SU-DHL-6 (cell line): ENCODE measurements around the gene DPEP2.

Source experiments
- H2AFZ ChIP-seq: fragments of 200-600 bp; sonication (generic); 2 replicates; pipeline ENCODE4 v1.6.1; 2014; ENCODE audit warnings: low read depth, mild to moderate bottlenecking, moderate library complexity, mixed read lengths, antibody characterized with exemption, low read length; ENCODE audit not compliant: severe bottlenecking
- H3F3A ChIP-seq: fragments of 200-600 bp; shearing (Covaris generic); 2 replicates; pipeline ENCODE4 v1.6.0; 2016; ENCODE audit warnings: antibody characterized with exemption, mild to moderate bottlenecking; ENCODE audit not compliant: insufficient read depth
- H3K27ac ChIP-seq: fragments of 200-600 bp; sonication (generic); 2 replicates; pipeline ENCODE4 v1.5.1; 2016; ENCODE audit warnings: low read depth, mild to moderate bottlenecking, low read length, moderate library complexity, mixed read lengths
- H3K27me3 ChIP-seq: fragments of 200-600 bp; sonication (generic), shearing (Covaris generic); 2 replicates; pipeline ENCODE4 v1.6.0; 2014; ENCODE audit warnings: mild to moderate bottlenecking, low read length
- H3K36me3 ChIP-seq: fragments of 200-600 bp; sonication (generic); 2 replicates; pipeline ENCODE4 v1.6.1; 2014; ENCODE audit warnings: mild to moderate bottlenecking, low read length, mixed read lengths
- H3K4me2 ChIP-seq: fragments of 300-600, 200-600 bp; shearing (Covaris generic), sonication (generic); 2 replicates; pipeline ENCODE4 v1.6.0; 2014; ENCODE audit warnings: low read length, low read depth, mild to moderate bottlenecking; ENCODE audit not compliant: poor library complexity, severe bottlenecking
- H3K4me3 ChIP-seq: fragments of 200-600 bp; sonication (generic); 2 replicates; pipeline ENCODE4 v1.5.1; 2014; ENCODE audit warnings: antibody characterized with exemption, low read length, mild to moderate bottlenecking, mixed read lengths; ENCODE audit not compliant: insufficient read depth, poor library complexity, severe bottlenecking
- H3K79me2 ChIP-seq: fragments of 200-600 bp; sonication (generic); 2 replicates; pipeline ENCODE4 v1.6.1; 2014; ENCODE audit warnings: mild to moderate bottlenecking, low read length, moderate library complexity; ENCODE audit not compliant: insufficient read depth
- H3K9ac ChIP-seq: fragments of 200-600 bp; sonication (generic); 2 replicates; pipeline ENCODE4 v1.7.0; 2014; ENCODE audit warnings: mild to moderate bottlenecking, low read length
- H3K9me2 ChIP-seq: fragments of 200-600 bp; sonication (generic); replicated peaks from 2 replicates; pipeline ENCODE4 v1.6.1; 2014; ENCODE audit warnings: low read length; ENCODE audit not compliant: insufficient read depth
- H3K9me3 ChIP-seq: fragments of 200-600 bp; sonication (generic); 2 replicates; pipeline ENCODE4 v1.6.1; 2014; ENCODE audit warnings: low read length, mixed read lengths; ENCODE audit not compliant: insufficient read depth
- H4K20me1 ChIP-seq: fragments of 200-600 bp; sonication (generic); 2 replicates; pipeline ENCODE4 v1.6.1; 2014; ENCODE audit warnings: low read depth, mild to moderate bottlenecking, antibody characterized with exemption, low read length, moderate library complexity, mixed read lengths
- EZH2phosphoT487 ChIP-seq: fragments of 200-600 bp; sonication (generic), shearing (Covaris generic); conservative IDR thresholded peaks from 2 replicates; pipeline ENCODE4 v1.6.1; 2018; ENCODE audit warnings: mild to moderate bottlenecking, antibody characterized with exemption, low read length, moderate library complexity, mixed read lengths
- TF ChIP-seq, protein P1 (sequence below): fragments of 200-600 bp; sonication (generic); IDR thresholded peaks from one replicate; pipeline ENCODE4 v1.5.1; 2017; ENCODE audit warnings: antibody characterized with exemption, mild to moderate bottlenecking, low read length, moderate library complexity; ENCODE audit not compliant: insufficient read depth, poor library complexity, severe bottlenecking

DPEP2 gene

DNA sequence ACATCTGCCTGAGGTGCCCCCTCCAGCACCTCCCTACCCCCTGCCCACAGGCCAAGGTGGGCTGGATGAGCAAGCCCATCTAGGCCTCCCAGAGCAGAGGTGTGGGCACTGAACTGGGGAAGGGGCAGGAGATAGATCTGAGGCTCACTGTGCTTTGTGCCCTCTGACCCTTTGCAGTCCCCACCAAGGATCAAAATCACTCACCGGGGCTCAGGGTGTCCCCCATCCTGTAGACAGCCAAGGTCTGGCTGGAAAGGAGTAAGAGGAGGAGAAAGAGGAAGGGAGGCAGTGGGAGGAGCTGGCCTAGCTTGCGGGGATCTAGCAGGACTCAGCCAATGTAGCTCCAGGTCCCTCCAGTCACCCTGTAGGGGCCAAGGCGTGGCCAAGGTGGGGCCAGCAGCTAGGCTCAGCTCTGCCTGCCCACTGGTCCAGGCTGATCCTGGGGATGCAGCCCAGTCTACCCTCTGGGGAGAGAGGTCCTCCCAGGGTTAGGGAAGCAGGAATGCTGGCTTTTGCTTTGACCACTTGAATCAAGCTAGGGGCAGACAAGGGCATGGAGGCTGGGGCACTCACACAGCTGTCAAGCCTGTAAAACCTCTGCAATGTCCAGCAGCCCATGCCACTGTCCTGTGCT, 32.6 kb downstream of the DPEP2 start:
- no peak overlapping the region for H2AFZ ChIP-seq
- peak overlapping the region; percentile 76 for H3K4me2 ChIP-seq
- no peak overlapping the region for H3K27ac ChIP-seq
- no peaks in the 10 kb centered on the region for H4K20me1 ChIP-seq
- H3K36me3 ChIP-seq, result no peaks in the 10 kb centered on the region
- H3K9ac ChIP-seq, result peak overlapping the region; percentile 69
- no peaks in the 10 kb centered on the region for H3K9me3 ChIP-seq
- H3F3A ChIP-seq, result no peaks in the 10 kb centered on the region
- H3K9me2 ChIP-seq, result no peaks in the 10 kb centered on the region
- TF ChIP-seq EZH2phosphoT487, result no peak
- TF ChIP-seq, protein P1, sequence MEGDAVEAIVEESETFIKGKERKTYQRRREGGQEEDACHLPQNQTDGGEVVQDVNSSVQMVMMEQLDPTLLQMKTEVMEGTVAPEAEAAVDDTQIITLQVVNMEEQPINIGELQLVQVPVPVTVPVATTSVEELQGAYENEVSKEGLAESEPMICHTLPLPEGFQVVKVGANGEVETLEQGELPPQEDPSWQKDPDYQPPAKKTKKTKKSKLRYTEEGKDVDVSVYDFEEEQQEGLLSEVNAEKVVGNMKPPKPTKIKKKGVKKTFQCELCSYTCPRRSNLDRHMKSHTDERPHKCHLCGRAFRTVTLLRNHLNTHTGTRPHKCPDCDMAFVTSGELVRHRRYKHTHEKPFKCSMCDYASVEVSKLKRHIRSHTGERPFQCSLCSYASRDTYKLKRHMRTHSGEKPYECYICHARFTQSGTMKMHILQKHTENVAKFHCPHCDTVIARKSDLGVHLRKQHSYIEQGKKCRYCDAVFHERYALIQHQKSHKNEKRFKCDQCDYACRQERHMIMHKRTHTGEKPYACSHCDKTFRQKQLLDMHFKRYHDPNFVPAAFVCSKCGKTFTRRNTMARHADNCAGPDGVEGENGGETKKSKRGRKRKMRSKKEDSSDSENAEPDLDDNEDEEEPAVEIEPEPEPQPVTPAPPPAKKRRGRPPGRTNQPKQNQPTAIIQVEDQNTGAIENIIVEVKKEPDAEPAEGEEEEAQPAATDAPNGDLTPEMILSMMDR, result no peak
- H3K27me3 ChIP-seq, result no peaks in the 10 kb centered on the region
- no peak overlapping the region for H3K4me3 ChIP-seq
- no peaks in the 10 kb centered on the region for H3K79me2 ChIP-seq

DNA sequence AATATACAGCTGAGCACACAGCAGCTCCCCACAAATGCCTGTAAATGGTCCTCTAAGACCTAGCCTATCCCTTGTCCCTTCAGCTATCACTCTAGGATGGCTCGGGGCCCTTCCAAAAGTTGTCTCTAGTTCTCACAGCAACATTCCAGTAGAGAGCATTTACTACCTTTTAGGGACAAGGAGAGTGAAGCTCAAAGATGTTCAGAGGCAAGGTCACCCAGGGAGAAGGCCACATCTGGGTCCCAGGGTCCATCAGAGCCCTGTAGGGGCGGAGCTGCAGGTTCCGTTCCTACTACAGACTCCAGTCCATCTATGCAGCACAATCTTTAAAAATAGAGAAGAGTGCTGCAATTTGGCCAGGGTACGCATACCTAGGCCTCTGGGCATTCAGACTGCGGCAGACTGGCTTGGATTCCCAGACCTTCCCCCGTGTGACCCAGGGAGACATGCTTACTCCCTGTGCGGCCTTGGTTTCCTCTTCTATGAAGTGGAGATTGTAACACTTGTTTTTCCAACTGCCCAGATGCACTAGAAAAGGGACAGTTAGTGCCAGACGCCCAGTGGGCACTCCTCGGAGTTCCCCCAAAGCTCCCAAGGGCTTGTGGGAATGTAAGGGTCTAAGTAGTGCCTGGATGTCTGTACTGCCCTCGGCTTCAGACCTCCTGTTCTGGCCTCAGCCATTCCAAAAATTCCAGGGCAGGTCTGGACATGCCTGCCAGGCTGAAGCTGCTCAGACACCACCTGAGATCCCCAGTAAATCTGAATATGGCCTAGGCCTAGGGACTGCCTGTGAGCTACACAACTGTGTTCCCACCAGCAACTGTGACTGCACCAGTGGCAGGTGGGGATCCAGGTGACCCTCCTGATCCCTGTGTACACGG, 33.4 kb downstream of the DPEP2 start:
- no peaks in the 10 kb centered on the region for H3K9me2 ChIP-seq
- no peaks in the 10 kb centered on the region for H3K79me2 ChIP-seq
- no peaks in the 10 kb centered on the region for H3K27me3 ChIP-seq
- no peak overlapping the region for H3K9ac ChIP-seq
- no peaks in the 10 kb centered on the region for H3K9me3 ChIP-seq
- TF ChIP-seq, protein P1, result no peak
- TF ChIP-seq EZH2phosphoT487, result no peak
- H3K27ac ChIP-seq, result no peak overlapping the region
- no peak overlapping the region for H3K4me3 ChIP-seq
- H3K4me2 ChIP-seq, result no peak overlapping the region
- H3K36me3 ChIP-seq, result no peaks in the 10 kb centered on the region
- no peaks in the 10 kb centered on the region for H4K20me1 ChIP-seq
- H2AFZ ChIP-seq, result no peak overlapping the region
- H3F3A ChIP-seq, result no peaks in the 10 kb centered on the region

DNA sequence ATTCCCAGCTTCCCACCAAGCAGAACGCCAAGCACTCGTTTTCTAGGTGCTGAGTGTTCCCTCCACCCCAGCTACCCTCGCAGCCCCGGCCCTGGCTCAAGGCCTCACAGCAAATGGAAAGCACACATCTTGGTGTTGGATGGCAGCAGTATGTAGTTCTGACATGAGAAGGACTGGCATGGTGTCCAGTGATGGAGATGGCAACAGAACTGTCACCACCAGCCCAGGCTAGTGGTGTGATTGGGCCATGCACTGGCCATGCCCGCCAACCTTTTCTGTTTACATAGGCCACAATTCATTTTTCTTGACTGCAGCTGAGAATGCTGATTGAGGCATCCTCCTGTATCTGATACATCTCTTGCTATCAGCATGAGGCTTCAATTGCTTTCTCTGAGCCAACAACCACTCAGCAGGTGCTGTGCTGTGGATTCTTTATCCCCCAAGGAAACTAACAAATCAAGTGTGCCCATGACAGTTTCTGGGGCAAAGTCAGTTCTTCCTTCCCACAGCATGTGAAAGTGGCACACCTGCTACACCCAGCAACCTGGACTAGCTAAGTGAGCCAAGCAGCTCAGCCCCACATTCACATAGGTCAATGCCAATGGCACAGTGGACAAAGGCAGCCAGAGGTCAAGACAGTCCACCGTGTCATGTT, 34.7 kb downstream of the DPEP2 start:
- Histone ChIP-seq H3K4me2 (no peak overlapping the region), H3K9me2 (no peaks in the 10 kb centered on the region), H4K20me1 (no peaks in the 10 kb centered on the region), H3K36me3 (no peaks in the 10 kb centered on the region), H3K79me2 (no peaks in the 10 kb centered on the region), H3K27ac (no peak overlapping the region), H2AFZ (no peak overlapping the region), H3K9ac (no peak overlapping the region), H3K9me3 (no peaks in the 10 kb centered on the region), H3F3A (no peaks in the 10 kb centered on the region), H3K27me3 (no peaks in the 10 kb centered on the region), H3K4me3 (no peak overlapping the region)
- TF ChIP-seq EZH2phosphoT487, result no peak
- TF ChIP-seq, protein P1, result no peak
